Left lung (tissue), 10 donors: Measurements from ENCODE around the gene KRTAP10-7. TPM values are rescaled to one million over a fixed set of nuclear protein-coding genes. Genes with fewer than 3 reads are reported as not detected.

Source experiments
- ATAC-seq: fragments of 200-7000 bp; cut with Tn5 transposase; one replicate; pipeline ENCODE4 v1.9.1; 2020; ENCODE audit warnings: moderate library complexity
- DNase-seq, 4 donors: peaks; one replicate each; pipeline ENCODE4 v3.0.0-alpha.2; 2013 to 2020
- H3K27ac ChIP-seq, 2 donors: fragments of 200-600 bp; sonication (generic) in 1 of 2; one replicate each; pipeline versions ENCODE4 v1.5.0 to v1.8.0; 2020 to 2021
- H3K27me3 ChIP-seq, 2 donors: fragments of 200-600 bp; sonication (generic) in 1 of 2; one replicate each; pipeline versions ENCODE4 v1.5.0 to v1.8.0; 2020 to 2021
- H3K36me3 ChIP-seq, 2 donors: fragments of 200-600 bp; sonication (generic) in 1 of 2; one replicate each; pipeline versions ENCODE4 v1.5.0 to v1.8.0; 2020 to 2021
- H3K4me1 ChIP-seq, 2 donors: fragments of 200-600 bp; one replicate each; pipeline ENCODE4 v1.8.0; 2021
- H3K4me3 ChIP-seq, 2 donors: fragments of 200-600 bp; sonication (generic) in 1 of 2; one replicate each; pipeline versions ENCODE4 v1.5.0 to v1.8.0; 2020 to 2021; ENCODE audit warnings: mild to moderate bottlenecking in 1 of 2
- H3K9me3 ChIP-seq, 2 donors: fragments of 200-600 bp; sonication (generic) in 1 of 2; one replicate each; pipeline versions ENCODE4 v1.5.0 to v1.8.0; 2020 to 2021
- intact Hi-C, 2 donors: fragments of 100-400 bp; cut with DNase I; formaldehyde crosslinking; loops; one replicate each; pipeline versions ENCODE4 v1.11.2 to v1.14.2; 2022
- polyA plus RNA-seq, 6 donors: library from polyadenylated mRNA; unstranded; fragments of 120-200 nt; gene quantifications; one replicate each; pipeline ENCODE4 v1.2.1, GENCODE V29; 2013; ENCODE audit not compliant: insufficient read length in 6 of 6
- total RNA-seq, 2 donors: library from RNA; stranded (reverse); fragmentation: NEBNext Ultra II Directional; extraction: Animal tissue kit (Norgen Biotek cat#: 25700); gene quantifications; one replicate each; pipeline ENCODE4 v1.2.1, GENCODE V29; 2021
- TF ChIP-seq, protein P1 (sequence below), 2 donors: fragments of 200-600 bp; sonication (generic) in 1 of 2; IDR thresholded peaks; one replicate each; pipeline versions ENCODE4 v1.5.0 to v1.8.0; 2021; ENCODE audit warnings: antibody characterized with exemption in 2 of 2
- donor health status: DM: no; HTN: yes; CAD: no.
- donor health status: DM: no; HTN: no; CAD: no.

Gene KRTAP10-7
- total and polyA plus RNA-seq, 8 donors: not detected

- Histone ChIP-seq H3K27me3 (peaks cover 0 to 26% of the 10 kb centered on the region in 2 donors), H3K4me3 (no peak overlapping the region), H3K4me1 (no peaks in the 10 kb centered on the region), H3K27ac (no peak overlapping the region), H3K9me3 (no peaks in the 10 kb centered on the region), H3K36me3 (no peaks in the 10 kb centered on the region)
- ATAC-seq (no peak), DNase-seq (peak in 1 of 4 donors; percentile 47)
- intact Hi-C loops: no loop called here
- TF ChIP-seq, protein P1, sequence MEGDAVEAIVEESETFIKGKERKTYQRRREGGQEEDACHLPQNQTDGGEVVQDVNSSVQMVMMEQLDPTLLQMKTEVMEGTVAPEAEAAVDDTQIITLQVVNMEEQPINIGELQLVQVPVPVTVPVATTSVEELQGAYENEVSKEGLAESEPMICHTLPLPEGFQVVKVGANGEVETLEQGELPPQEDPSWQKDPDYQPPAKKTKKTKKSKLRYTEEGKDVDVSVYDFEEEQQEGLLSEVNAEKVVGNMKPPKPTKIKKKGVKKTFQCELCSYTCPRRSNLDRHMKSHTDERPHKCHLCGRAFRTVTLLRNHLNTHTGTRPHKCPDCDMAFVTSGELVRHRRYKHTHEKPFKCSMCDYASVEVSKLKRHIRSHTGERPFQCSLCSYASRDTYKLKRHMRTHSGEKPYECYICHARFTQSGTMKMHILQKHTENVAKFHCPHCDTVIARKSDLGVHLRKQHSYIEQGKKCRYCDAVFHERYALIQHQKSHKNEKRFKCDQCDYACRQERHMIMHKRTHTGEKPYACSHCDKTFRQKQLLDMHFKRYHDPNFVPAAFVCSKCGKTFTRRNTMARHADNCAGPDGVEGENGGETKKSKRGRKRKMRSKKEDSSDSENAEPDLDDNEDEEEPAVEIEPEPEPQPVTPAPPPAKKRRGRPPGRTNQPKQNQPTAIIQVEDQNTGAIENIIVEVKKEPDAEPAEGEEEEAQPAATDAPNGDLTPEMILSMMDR (IDR thresholded peaks at IDR 0.05): no peak
Observed at GRCh38 chr21:44568667-44569556, 31.5 kb upstream of the KRTAP10-7 start.

GRCh38 chr21:44569861-44570517, 30.4 kb upstream of the KRTAP10-7 start:
- TF ChIP-seq, protein P1 (IDR thresholded peaks at IDR 0.05): no peak
- Histone ChIP-seq H3K27me3 (peaks cover 0 to 36% of the 10 kb centered on the region in 2 donors), H3K9me3 (no peaks in the 10 kb centered on the region), H3K4me1 (no peaks in the 10 kb centered on the region), H3K27ac (no peak overlapping the region), H3K36me3 (no peaks in the 10 kb centered on the region), H3K4me3 (no peak overlapping the region)
- intact Hi-C loops: no loop called here
- DNase-seq (peak in 1 of 4 donors; percentile 55), ATAC-seq (no peak)

DNA sequence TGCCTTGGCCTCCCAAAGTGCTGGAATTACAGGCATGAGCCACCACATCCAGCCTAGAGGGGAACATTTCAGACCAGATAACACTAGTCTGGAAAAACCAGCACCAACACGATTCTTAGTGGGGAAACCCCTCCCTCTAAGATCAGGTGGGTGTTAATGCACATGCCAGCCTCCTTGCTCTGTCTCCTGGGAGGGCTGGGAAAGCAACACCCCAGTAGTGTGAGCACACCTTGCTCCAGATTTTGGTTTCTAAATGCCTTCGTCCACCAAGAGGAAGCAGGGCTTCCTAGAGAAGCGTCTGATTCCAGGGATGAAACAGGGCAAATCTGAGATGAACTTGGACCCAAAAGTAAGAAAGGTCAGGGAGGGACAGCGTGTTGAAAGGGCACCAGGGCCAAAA, 29.1 kb upstream of the KRTAP10-7 start:
- no peak for DNase-seq
- Histone ChIP-seq H3K9me3 (no peaks in the 10 kb centered on the region), H3K4me3 (no peak overlapping the region), H3K36me3 (no peaks in the 10 kb centered on the region), H3K27me3 (peaks cover 0 to 43% of the 10 kb centered on the region in 2 donors), H3K27ac (no peak overlapping the region), H3K4me1 (no peaks in the 10 kb centered on the region)
- intact Hi-C loops: no loop called here
- ATAC-seq: no peak
- TF ChIP-seq, protein P1 (IDR thresholded peaks at IDR 0.05): no peak

DNA sequence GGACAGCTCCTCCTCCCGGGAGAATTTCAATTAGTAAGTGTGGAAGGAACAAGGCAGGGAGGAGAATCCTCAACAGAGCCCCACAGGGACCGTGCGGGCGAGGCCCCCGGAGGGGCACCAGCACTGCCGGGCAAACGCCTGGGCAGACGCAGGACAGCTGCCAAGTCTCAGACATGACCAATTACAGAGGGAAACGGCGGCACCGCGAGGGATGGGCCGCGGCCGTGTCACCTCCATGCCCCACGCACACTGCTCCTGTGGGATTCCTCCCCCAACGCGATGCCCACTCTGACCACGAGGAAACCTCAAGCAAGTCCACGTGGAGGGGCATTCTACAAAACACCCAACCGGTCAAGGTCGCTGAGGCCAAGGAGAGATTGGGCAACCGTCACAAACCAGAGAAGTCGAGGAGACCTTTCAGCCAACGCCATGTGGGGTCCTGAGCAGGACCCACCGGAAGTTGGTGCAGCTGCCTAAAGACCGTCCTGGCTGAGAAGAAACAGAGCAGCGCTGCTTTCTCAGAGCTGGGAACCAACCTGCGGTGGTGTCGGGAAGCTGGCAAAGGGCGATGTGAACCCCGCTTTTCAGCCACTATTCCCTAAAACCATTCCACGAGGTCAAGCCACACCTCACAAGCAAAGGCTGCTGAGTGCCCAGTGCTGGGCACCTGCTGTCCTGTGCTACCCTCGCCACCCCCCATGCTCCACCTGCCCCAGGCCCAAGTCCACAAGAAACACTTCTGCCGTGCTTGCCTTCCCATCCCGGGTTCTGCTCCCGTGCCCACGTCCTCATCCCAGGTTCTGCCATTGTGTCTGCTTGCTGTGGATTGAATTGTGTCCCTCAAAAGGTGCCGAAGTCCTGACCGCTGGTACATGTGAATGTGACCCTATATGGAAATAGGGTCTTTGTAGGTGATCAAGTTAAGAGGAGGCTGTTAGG, 28.3 kb upstream of the KRTAP10-7 start:
- no peak overlapping the region for H3K27ac ChIP-seq
- DNase-seq (peak in 1 of 4 donors; percentile 75), ATAC-seq (no peak)

More for the DNA sequence above, 28.3 kb upstream of the KRTAP10-7 start:
- Histone ChIP-seq H3K9me3 (peaks cover 0 to 8% of the 10 kb centered on the region in 2 donors), H3K4me3 (no peak overlapping the region), H3K27me3 (peaks cover 0 to 43% of the 10 kb centered on the region in 2 donors), H3K36me3 (no peaks in the 10 kb centered on the region), H3K4me1 (no peaks in the 10 kb centered on the region)
- intact Hi-C loops: no loop called here
- TF ChIP-seq, protein P1 (IDR thresholded peaks at IDR 0.05): no peak
